Adipose tissue (tissue), 3 donors: ENCODE data around the gene SEC61G. TPM values are rescaled to one million over a fixed set of nuclear protein-coding genes. Genes with fewer than 3 reads are reported as not detected.

Experiments
- H3K27ac ChIP-seq: one replicate; pipeline ENCODE4 v1.5.1; 2013; ENCODE audit warnings: low read depth, low read length
- WGBS, 3 donors: extraction: QIAGEN DNeasy Blood & Tissue Kit; methylation state at CpG; one replicate each; pipeline ENCODE4 v1.1.7; 2013; 5-methylcytosine and 5-hydroxymethylcytosine counted together
- polyA plus RNA-seq, 3 donors: library from polyadenylated mRNA; stranded (reverse); fragments of 200-250 nt; gene quantifications; one replicate each; pipeline ENCODE4 v1.2.3, GENCODE V29; 2013
- donor health status: healthy with polysubstance abuse.
- donor health status: Bipolar disorder and iron deficiency.
- donor health status: healthy.

SEC61G gene
- polyA plus RNA-seq, 3 donors: 248 to 454 (median 383) TPM

DNA sequence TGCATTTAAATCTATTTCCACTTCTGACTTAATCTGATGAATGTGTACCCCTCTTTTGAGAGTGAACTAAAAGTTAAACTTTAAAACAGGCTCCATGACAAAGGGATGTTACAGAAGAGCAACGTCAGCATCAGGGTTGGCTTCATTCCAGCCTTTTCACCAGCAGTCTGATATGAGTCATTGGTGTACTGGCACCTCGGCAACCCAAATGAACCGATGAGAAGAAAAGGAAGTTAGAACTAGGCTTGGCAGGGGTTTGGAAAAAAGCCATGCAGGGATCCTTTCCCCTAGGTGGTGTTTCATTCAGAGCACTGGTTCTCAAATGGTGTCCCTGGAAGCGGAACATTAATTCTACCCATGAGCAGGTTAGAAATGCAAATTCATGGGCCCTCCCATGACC is 53.6 kb downstream of the SEC61G start:
- 35 to 61% (median 42%) methylated on average over 4 of the region's 4 CpGs for WGBS, 3 donors
- no peak overlapping the region for H3K27ac ChIP-seq

DNA sequence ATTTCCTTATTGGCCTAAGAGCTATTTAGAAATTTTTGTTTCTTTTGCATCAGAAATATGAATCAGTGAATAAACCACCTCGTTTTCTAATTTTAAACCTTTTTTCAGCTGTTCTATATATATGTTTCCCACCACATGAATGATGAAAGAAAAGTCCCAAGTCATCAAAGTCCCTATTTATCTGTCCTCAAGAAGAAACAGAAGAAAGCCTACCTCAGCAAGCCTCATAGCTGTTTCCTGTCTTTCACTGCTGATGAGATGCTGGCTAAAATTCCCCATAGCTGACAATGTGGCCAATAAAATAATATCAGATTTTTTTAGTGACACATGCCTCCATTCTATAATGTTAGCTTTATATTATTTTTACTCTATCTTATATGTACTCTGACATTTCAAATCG is 54.2 kb downstream of the SEC61G start:
- 26 to 59% (median 52%) methylated on average over 2 of the region's 2 CpGs for WGBS, 3 donors
- H3K27ac ChIP-seq: no peak overlapping the region

Other genes starting within 250 kb of the SEC61G start
- gene VSTM2A, start 216.8 kb downstream of the SEC61G start, polyA plus RNA-seq: not detected